HG03103 (cell line): ENCODE measurements around the gene ARHGAP21.
A peak's percentile ranks its signal among the peaks of the same experiment; 100 is the strongest.

Experiments
- ATAC-seq: cut with Tn5 transposase; IDR thresholded peaks from one replicate; pipeline ENCODE4 v1.9.1; 2021; ENCODE audit warnings: low read depth; ENCODE audit not compliant: unreplicated experiment

Gene ARHGAP21

GRCh38 chr10:24589265-24589664 lies 134.4 kb downstream of the ARHGAP21 start:
- no peak for ATAC-seq

GRCh38 chr10:24579906-24580305 lies 143.8 kb downstream of the ARHGAP21 start:
- no peak for ATAC-seq

- ATAC-seq: no peak
These were observed 144.2 kb downstream of the ARHGAP21 start for GRCh38 chr10:24579448-24579847.

GRCh38 chr10:24575481-24576002 lies 148.1 kb downstream of the ARHGAP21 start:
- ATAC-seq: no peak

- no peak for ATAC-seq
These were observed 149.0 kb downstream of the ARHGAP21 start for GRCh38 chr10:24574578-24575155.

- ATAC-seq: no peak
These were observed 149.5 kb downstream of the ARHGAP21 start for GRCh38 chr10:24574161-24574560.

- no peak for ATAC-seq
These were observed 151.7 kb downstream of the ARHGAP21 start for GRCh38 chr10:24571870-24572450.

GRCh38 chr10:24570658-24571426 lies 152.8 kb downstream of the ARHGAP21 start:
- ATAC-seq: no peak

GRCh38 chr10:24569828-24570657 lies 153.6 kb downstream of the ARHGAP21 start:
- ATAC-seq: no peak

GRCh38 chr10:24569330-24569796 lies 154.3 kb downstream of the ARHGAP21 start:
- no peak for ATAC-seq

GRCh38 chr10:24568042-24568441 lies 155.6 kb downstream of the ARHGAP21 start:
- no peak for ATAC-seq

- no peak for ATAC-seq
These were observed 162.2 kb downstream of the ARHGAP21 start for GRCh38 chr10:24561453-24561852.

- ATAC-seq: no peak
These were observed 166.6 kb downstream of the ARHGAP21 start for GRCh38 chr10:24556750-24557742.

GRCh38 chr10:24556126-24556749 lies 167.4 kb downstream of the ARHGAP21 start:
- no peak for ATAC-seq

- no peak for ATAC-seq
These were observed 169.7 kb downstream of the ARHGAP21 start for GRCh38 chr10:24554036-24554435.

- no peak for ATAC-seq
These were observed 170.6 kb downstream of the ARHGAP21 start for GRCh38 chr10:24553051-24553612.

GRCh38 chr10:24552346-24553016 lies 171.2 kb downstream of the ARHGAP21 start:
- ATAC-seq: peak; percentile 59

GRCh38 chr10:24551161-24551560 lies 172.5 kb downstream of the ARHGAP21 start:
- ATAC-seq: no peak
